Gastroesophageal sphincter (tissue), 4 donors: ENCODE results near the gene GNG4. TPM values are rescaled to one million over a fixed set of nuclear protein-coding genes. Genes with fewer than 3 reads are reported as not detected.

Experiments used
- ATAC-seq: fragments of 150-250 bp; one replicate; pipeline ENCODE4 v1.9.1; 2016; ENCODE audit warnings: mild to moderate bottlenecking, moderate library complexity
- H3K27ac ChIP-seq, 4 donors: fragments of 200-600 bp; sonication (generic) in 3 of 4; 1 replicate in 3 of 4; 2 replicates in 1 of 4; pipeline ENCODE4 v1.5.1; 2016 to 2019
- H3K27me3 ChIP-seq: fragments of 200-600 bp; sonication (generic); one replicate; pipeline ENCODE4 v1.5.1; 2019
- H3K36me3 ChIP-seq, 2 donors: fragments of 200-600 bp; sonication (generic); one replicate each; pipeline ENCODE4 v1.5.1; 2019; ENCODE audit warnings: control low read depth in 1 of 2
- H3K4me1 ChIP-seq, 3 donors: fragments of 200-600 bp; sonication (generic); 1 replicate in 2 of 3; 2 replicates in 1 of 3; pipeline ENCODE4 v1.5.1; 2016 to 2019; ENCODE audit warnings: control low read depth in 2 of 3
- H3K4me3 ChIP-seq, 2 donors: fragments of 200-600 bp; sonication (generic); one replicate each; pipeline ENCODE4 v1.5.1; 2019; ENCODE audit warnings: mild to moderate bottlenecking in 1 of 2, moderate library complexity in 1 of 2
- H3K9me3 ChIP-seq, 3 donors: fragments of 200-600 bp; sonication (generic); one replicate each; pipeline ENCODE4 v1.5.1; 2017 to 2019; ENCODE audit warnings: control low read depth in 2 of 3
- CTCF ChIP-seq, 4 experiments: fragments of 200-600 bp in 2 of 4; fragments of 450-650 bp in 2 of 4; sonication (generic) in 1 of 4; IDR thresholded peaks; one replicate each; pipeline ENCODE4 v1.5.1; 2017 to 2019; ENCODE audit warnings: antibody characterized with exemption in 4 of 4, mild to moderate bottlenecking in 2 of 4, moderate library complexity in 2 of 4
- EP300 ChIP-seq: sonication (generic); formaldehyde crosslinking; IDR thresholded peaks from one replicate; pipeline ENCODE4 v1.6.1; 2017; ENCODE audit warnings: antibody characterized with exemption, mild to moderate bottlenecking
- POLR2A ChIP-seq, 2 donors: fragments of 450-650 bp; IDR thresholded peaks; one replicate each; pipeline ENCODE4 v1.6.1; 2017; ENCODE audit warnings: antibody characterized with exemption in 2 of 2, mild to moderate bottlenecking in 2 of 2, moderate library complexity in 1 of 2
- POLR2AphosphoS5 ChIP-seq: sonication (generic); formaldehyde crosslinking; IDR thresholded peaks from one replicate; pipeline ENCODE4 v1.6.1; 2017; ENCODE audit warnings: antibody characterized with exemption
- WGBS, 2 donors: methylation state at CpG; one replicate each; pipeline ENCODE4 v1.1.5; 2018; ENCODE audit warnings: low coverage in 1 of 2; 5-methylcytosine and 5-hydroxymethylcytosine counted together
- total RNA-seq, 4 donors: library from RNA; depleted of rRNA; stranded (reverse); fragments of >200 nt; gene quantifications; one replicate each; pipeline ENCODE4 v1.1.0, GENCODE V29; 2016

Gene GNG4
- total RNA-seq, 4 donors from 2014 or later = 0.40 to 0.73 (median 0.52) TPM; not detected in 1

DNA sequence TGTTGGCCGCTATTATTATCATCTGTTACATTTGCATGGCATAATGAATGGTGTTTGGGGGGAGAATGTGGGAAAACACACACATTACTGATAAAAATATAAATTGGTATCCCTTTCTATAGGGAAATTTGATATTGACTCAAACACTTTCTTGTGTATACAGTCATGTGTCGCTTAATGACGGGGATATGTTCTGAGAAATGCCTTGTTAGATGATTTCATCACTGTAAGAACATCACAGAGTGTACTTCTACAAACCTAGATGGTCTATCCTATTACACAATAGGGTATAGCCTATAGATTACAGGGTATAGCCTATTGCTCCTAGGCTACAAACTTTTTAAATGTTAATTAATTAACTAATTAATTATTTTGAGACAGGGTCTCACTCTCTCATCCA, 78.1 kb downstream of the GNG4 start:
- Histone ChIP-seq H3K36me3 (no peaks in the 10 kb centered on the region), H3K4me1 (no peaks in the 10 kb centered on the region), H3K27me3 (no peaks in the 10 kb centered on the region), H3K9me3 (no peaks in the 10 kb centered on the region), H3K27ac (no peak overlapping the region), H3K4me3 (no peak overlapping the region)
- ATAC-seq = no peak
- 90 to 100% methylated on average over 3 of the region's 3 CpGs for WGBS, 2 donors
- TF ChIP-seq CTCF (IDR thresholded peaks at IDR 0.05) (no peak), POLR2A (IDR thresholded peaks at IDR 0.05) (no peak), POLR2AphosphoS5 (no peak), EP300 (no peak)

DNA sequence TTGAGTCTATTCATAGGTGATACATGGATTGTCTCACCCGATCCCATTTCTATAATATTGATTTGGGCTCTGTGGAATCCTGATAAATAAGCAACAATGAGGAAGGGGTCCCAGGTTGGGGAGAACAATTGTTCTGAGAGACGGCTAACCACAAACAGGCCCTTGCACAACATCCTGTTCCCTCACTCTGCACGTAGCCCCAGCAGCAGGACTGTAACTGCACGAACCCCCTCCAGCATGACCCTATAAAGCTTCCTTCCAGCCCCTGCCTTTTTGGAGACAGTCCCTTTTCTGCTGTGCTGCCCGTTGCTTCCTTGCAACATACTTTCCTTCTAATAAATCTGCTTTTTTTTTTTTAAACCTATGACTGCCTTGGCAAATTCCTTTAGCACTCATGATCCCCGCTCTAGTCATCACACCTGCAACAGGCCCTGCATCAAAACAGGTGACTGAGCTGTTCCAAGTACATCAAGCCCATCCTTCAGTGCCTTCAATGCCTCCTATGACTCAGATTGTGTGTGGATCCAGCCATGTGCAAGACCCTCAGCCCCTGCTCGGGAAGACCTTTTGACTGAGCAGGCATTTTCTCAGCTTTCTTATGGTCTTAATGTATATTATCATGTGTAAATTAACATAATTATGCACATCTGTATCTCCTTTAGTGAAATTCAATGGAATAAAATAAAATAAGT, 81.6 kb downstream of the GNG4 start:
- WGBS, 2 donors = 70 to 93% methylated on average over 4 to 7 of the region's 7 CpGs

GRCh38 chr1:235566084-235566483, 83.5 kb downstream of the GNG4 start:
- H3K4me1 ChIP-seq = no peaks in the 10 kb centered on the region
- no peaks in the 10 kb centered on the region for H3K27me3 ChIP-seq
- H3K27ac ChIP-seq = no peak overlapping the region
- H3K4me3 ChIP-seq = no peak overlapping the region
- H3K9me3 ChIP-seq = peaks cover 0 to 16% (median 0%) of the 10 kb centered on the region in 3 donors
- WGBS, 2 donors = 65 to 71% methylated on average over 4 of the region's 8 CpGs
- TF ChIP-seq POLR2A (IDR thresholded peaks at IDR 0.05) (no peak), CTCF (IDR thresholded peaks at IDR 0.05) (no peak), POLR2AphosphoS5 (no peak), EP300 (no peak)
- H3K36me3 ChIP-seq = no peaks in the 10 kb centered on the region
- no peak for ATAC-seq

More for the DNA sequence above, 81.6 kb downstream of the GNG4 start:
- H3K4me1 ChIP-seq = no peaks in the 10 kb centered on the region
- H3K27ac ChIP-seq = no peak overlapping the region
- ATAC-seq = no peak
- no peak for TF ChIP-seq POLR2AphosphoS5
- TF ChIP-seq EP300 = no peak
- no peak for TF ChIP-seq CTCF (IDR thresholded peaks at IDR 0.05)
- no peak for TF ChIP-seq POLR2A (IDR thresholded peaks at IDR 0.05)
- no peaks in the 10 kb centered on the region for H3K27me3 ChIP-seq
- H3K4me3 ChIP-seq = no peak overlapping the region
- no peaks in the 10 kb centered on the region for H3K36me3 ChIP-seq
- peaks cover 0 to 5% (median 0%) of the 10 kb centered on the region in 3 donors for H3K9me3 ChIP-seq

DNA sequence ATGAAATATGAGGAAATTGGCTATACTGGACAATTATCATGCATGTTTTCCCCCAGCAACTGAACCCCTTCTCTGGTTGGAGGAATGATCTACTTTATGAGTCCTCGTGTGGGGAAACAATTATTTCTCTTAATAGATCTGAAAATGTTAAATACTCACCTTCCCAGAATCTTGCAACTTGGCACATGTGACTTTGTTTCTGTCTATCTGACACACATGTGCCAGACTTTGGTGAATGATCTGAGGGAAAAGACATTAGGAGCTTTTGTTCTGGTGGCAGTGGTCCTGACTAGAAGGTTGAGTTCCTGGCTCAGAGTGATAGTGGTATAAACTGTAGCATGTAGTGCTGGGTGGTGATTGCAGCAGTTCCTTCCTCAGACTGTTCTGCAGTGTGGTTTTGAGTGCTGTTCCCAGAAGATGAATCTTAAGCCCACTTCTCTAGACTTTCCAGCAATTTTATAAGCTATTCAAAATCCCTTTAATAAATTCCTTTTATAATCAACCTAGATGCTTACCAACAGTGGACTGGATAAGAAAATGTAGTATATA, 86.0 kb downstream of the GNG4 start:
- no peak for ATAC-seq
- no peaks in the 10 kb centered on the region for H3K36me3 ChIP-seq
- peaks cover 0 to 16% (median 0%) of the 10 kb centered on the region in 3 donors for H3K9me3 ChIP-seq
- no peak overlapping the region for H3K4me3 ChIP-seq
- no peak overlapping the region for H3K27ac ChIP-seq
- no peaks in the 10 kb centered on the region for H3K4me1 ChIP-seq
- H3K27me3 ChIP-seq = no peaks in the 10 kb centered on the region
- TF ChIP-seq POLR2A (IDR thresholded peaks at IDR 0.05) = no peak
- no peak for TF ChIP-seq POLR2AphosphoS5
- TF ChIP-seq CTCF (IDR thresholded peaks at IDR 0.05) = no peak
- no peak for TF ChIP-seq EP300
- 75 to 79% methylated on average over 1 of the region's 1 CpG for WGBS, 2 donors

GRCh38 chr1:235562589-235562988, 87.0 kb downstream of the GNG4 start:
- no peak for ATAC-seq
- no peaks in the 10 kb centered on the region for H3K4me1 ChIP-seq
- no peaks in the 10 kb centered on the region for H3K27me3 ChIP-seq
- H3K36me3 ChIP-seq = no peaks in the 10 kb centered on the region
- peaks cover 0 to 16% (median 0%) of the 10 kb centered on the region in 3 donors for H3K9me3 ChIP-seq
- no peak overlapping the region for H3K4me3 ChIP-seq
- no peak overlapping the region for H3K27ac ChIP-seq
- TF ChIP-seq POLR2A (IDR thresholded peaks at IDR 0.05) (no peak), CTCF (IDR thresholded peaks at IDR 0.05) (no peak), EP300 (no peak), POLR2AphosphoS5 (no peak)
